GM12892 (cell line): ENCODE measurements around the gene TMEM209.
"Not testable (repeated sequence)": the region's sequence is repeated elsewhere in the genome, so short reads cannot be mapped to it uniquely, and the experiment has no call there.

ENCODE experiments used
- POLR2A ChIP-seq: IDR thresholded peaks from 2 replicates; pipeline ENCODE4 v1.6.1; 2011; ENCODE audit warnings: low read depth, low read length, control low read depth
- POLR2AphosphoS5 ChIP-seq: IDR thresholded peaks from 2 replicates; pipeline ENCODE4 v1.6.1; 2011; ENCODE audit warnings: low read depth, low read length, control low read depth

DNA sequence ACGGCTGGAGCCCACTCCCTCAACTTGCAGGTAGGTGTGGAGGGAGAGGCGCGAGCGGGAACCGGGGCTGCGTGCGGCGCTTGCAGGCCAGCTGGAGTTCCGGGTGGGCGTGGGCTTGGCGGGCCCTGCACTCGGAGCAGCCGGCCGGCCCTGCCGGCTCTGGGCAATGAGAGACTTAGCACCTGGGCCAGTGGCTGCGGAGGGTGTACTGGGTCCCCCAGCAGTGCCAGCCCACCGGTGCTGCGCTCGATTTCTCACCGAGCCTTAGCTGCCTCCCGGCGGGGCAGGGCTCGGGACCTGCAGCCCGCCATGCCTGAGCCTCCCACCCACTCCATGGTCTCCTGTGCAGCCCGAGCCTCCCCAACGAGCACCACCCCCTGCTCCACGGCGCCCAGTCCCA, 24.8 kb upstream of the TMEM209 start:
- TF ChIP-seq POLR2AphosphoS5, POLR2A: not testable (repeated sequence)
